ENCODE results near the gene DBNDD2. TPM values are rescaled to one million over a fixed set of nuclear protein-coding genes. Genes with fewer than 3 reads are reported as not detected.

DBNDD2 gene
- total and polyA plus RNA-seq, 2 experiments from 2014 or later: 25.8 to 62.5 TPM

DNA sequence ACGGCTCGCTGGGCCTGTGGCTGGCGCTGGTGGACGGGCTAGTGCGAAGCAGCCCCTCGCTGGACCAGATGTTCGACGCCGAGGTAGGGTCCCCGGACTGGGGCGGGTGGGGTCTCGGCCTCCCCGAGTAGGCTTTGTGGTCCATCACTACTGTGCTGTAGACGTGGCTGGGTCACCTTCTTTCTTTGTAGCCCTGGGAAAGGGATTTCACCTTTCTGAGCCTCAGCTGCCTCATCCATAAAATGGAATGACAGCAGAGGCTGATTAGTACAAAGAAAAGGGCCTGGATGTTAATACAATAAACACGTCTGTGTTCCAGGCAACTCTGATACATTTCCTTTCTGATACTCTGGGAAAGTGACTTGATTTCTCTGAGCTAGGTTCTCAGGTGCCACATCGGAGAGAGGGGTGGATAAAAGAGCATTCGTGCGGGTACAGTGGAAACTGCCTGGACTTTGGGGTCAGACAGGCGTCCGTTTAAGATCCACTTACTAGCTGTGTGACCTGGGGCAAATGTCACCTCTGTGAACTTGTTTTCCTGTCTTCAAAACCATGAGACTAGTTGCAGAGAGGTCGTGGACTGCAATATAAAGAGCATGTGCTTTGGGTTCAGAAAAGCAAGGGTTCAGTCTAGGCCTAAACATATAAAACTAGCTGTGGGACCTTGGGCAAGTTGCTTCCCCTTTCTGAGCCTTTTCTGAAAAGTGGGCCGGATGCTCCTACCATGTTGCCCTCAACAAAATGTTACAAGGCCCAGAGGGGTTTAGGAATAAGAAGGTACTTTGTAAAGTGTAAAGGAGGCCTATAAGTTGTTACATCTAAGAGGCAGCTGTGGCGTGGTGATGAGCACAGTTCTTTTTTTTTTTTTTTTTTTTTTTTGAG lies 44.2 kb upstream of the DBNDD2 start:
- Histone ChIP-seq H3K27ac (ENCODE audit: low read depth) (no peak overlapping the region), H2AFZ (0 out of 2 replicates have a peak overlapping the region, but pooled peaks have one; percentile 61), H3K4me1 (ENCODE audit: insufficient read depth) (peaks cover 11% of the 10 kb centered on the region), H3K4me2 (peak overlapping the region; percentile 73), H4K20me1 (replicated peaks; ENCODE audit: insufficient read depth) (0 out of 2 replicates have a peak, but pooled peaks cover 9% of the 10 kb centered on the region), H3F3A (replicated peaks; ENCODE audit: low read depth) (no peaks in the 10 kb centered on the region), H3K4me3 (peak overlapping the region; percentile 72), H3K9me2 (ENCODE audit: insufficient read depth) (no peaks in the 10 kb centered on the region), H3K27me3 (ENCODE audit: insufficient read depth) (no peaks in the 10 kb centered on the region), H3K36me3 (ENCODE audit: insufficient read depth) (no peaks in the 10 kb centered on the region), H3K79me2 (replicated peaks; ENCODE audit: insufficient read depth) (peaks cover 14% of the 10 kb centered on the region)
- no peaks in the 10 kb centered on the region for H3K9me3 Mint-ChIP-seq
- no peak; the same call in 1 of the 3 replicates for ATAC-seq
- peaks cover 7% of the 10 kb centered on the region for H3K27me3 Mint-ChIP-seq (ENCODE audit: insufficient read depth, low read depth, poor library complexity)
- H3K36me3 Mint-ChIP-seq (ENCODE audit: low read depth): peaks cover 15% of the 10 kb centered on the region; the same call in 2 of the 3 replicates
- DNase-seq (ENCODE audit: low spot score): no peak
- H3K27ac Mint-ChIP-seq: peak overlapping the region; percentile 98
- peaks cover 18% of the 10 kb centered on the region for H3K4me1 Mint-ChIP-seq
- peak overlapping the region; percentile 99 for H3K4me3 Mint-ChIP-seq
- TF ChIP-seq ZNF331 (CRISPR knock-in tag; IDR thresholded peaks at IDR 0.05; ENCODE audit: low read depth) (no peak), NANOG (IDR thresholded peaks at IDR 0.05; ENCODE audit: borderline replicate concordance) (no peak), POLR2AphosphoS5 (IDR thresholded peaks at IDR 0.05; ENCODE audit: low read depth) (no peak), STAT1 (IDR thresholded peaks at IDR 0.05; ENCODE audit: unreplicated experiment) (no peak), EZH2phosphoT487 (IDR thresholded peaks at IDR 0.05; ENCODE audit: unreplicated experiment) (no peak)
- TF ChIP-seq, protein P1, sequence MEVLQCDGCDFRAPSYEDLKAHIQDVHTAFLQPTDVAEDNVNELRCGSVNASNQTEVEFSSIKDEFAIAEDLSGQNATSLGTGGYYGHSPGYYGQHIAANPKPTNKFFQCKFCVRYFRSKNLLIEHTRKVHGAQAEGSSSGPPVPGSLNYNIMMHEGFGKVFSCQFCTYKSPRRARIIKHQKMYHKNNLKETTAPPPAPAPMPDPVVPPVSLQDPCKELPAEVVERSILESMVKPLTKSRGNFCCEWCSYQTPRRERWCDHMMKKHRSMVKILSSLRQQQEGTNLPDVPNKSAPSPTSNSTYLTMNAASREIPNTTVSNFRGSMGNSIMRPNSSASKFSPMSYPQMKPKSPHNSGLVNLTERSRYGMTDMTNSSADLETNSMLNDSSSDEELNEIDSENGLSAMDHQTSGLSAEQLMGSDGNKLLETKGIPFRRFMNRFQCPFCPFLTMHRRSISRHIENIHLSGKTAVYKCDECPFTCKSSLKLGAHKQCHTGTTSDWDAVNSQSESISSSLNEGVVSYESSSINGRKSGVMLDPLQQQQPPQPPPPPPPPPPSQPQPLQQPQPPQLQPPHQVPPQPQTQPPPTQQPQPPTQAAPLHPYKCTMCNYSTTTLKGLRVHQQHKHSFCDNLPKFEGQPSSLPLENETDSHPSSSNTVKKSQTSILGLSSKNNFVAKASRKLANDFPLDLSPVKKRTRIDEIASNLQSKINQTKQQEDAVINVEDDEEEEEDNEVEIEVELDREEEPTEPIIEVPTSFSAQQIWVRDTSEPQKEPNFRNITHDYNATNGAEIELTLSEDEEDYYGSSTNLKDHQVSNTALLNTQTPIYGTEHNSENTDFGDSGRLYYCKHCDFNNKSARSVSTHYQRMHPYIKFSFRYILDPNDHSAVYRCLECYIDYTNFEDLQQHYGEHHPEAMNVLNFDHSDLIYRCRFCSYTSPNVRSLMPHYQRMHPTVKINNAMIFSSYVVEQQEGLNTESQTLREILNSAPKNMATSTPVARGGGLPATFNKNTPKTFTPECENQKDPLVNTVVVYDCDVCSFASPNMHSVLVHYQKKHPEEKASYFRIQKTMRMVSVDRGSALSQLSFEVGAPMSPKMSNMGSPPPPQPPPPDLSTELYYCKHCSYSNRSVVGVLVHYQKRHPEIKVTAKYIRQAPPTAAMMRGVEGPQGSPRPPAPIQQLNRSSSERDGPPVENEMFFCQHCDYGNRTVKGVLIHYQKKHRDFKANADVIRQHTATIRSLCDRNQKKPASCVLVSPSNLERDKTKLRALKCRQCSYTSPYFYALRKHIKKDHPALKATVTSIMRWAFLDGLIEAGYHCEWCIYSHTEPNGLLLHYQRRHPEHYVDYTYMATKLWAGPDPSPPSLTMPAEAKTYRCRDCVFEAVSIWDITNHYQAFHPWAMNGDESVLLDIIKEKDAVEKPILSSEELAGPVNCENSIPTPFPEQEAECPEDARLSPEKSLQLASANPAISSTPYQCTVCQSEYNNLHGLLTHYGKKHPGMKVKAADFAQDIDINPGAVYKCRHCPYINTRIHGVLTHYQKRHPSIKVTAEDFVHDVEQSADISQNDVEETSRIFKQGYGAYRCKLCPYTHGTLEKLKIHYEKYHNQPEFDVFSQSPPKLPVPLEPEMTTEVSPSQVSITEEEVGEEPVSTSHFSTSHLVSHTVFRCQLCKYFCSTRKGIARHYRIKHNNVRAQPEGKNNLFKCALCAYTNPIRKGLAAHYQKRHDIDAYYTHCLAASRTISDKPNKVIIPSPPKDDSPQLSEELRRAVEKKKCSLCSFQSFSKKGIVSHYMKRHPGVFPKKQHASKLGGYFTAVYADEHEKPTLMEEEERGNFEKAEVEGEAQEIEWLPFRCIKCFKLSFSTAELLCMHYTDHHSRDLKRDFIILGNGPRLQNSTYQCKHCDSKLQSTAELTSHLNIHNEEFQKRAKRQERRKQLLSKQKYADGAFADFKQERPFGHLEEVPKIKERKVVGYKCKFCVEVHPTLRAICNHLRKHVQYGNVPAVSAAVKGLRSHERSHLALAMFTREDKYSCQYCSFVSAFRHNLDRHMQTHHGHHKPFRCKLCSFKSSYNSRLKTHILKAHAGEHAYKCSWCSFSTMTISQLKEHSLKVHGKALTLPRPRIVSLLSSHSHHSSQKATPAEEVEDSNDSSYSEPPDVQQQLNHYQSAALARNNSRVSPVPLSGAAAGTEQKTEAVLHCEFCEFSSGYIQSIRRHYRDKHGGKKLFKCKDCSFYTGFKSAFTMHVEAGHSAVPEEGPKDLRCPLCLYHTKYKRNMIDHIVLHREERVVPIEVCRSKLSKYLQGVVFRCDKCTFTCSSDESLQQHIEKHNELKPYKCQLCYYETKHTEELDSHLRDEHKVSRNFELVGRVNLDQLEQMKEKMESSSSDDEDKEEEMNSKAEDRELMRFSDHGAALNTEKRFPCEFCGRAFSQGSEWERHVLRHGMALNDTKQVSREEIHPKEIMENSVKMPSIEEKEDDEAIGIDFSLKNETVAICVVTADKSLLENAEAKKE (CRISPR knock-in tag; IDR thresholded peaks at IDR 0.05): no peak
- TF ChIP-seq, protein P2, sequence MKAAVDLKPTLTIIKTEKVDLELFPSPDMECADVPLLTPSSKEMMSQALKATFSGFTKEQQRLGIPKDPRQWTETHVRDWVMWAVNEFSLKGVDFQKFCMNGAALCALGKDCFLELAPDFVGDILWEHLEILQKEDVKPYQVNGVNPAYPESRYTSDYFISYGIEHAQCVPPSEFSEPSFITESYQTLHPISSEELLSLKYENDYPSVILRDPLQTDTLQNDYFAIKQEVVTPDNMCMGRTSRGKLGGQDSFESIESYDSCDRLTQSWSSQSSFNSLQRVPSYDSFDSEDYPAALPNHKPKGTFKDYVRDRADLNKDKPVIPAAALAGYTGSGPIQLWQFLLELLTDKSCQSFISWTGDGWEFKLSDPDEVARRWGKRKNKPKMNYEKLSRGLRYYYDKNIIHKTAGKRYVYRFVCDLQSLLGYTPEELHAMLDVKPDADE (IDR thresholded peaks at IDR 0.05): no peak

Data from GM23338 (cell line).